ENCODE measurements around the gene SEC22B.
A peak's percentile ranks its signal among the peaks of the same experiment; 100 is the strongest.
"Not testable (repeated sequence)": the region's sequence is repeated elsewhere in the genome, so short reads cannot be mapped to it uniquely, and the experiment has no call there.

SEC22B gene

DNA sequence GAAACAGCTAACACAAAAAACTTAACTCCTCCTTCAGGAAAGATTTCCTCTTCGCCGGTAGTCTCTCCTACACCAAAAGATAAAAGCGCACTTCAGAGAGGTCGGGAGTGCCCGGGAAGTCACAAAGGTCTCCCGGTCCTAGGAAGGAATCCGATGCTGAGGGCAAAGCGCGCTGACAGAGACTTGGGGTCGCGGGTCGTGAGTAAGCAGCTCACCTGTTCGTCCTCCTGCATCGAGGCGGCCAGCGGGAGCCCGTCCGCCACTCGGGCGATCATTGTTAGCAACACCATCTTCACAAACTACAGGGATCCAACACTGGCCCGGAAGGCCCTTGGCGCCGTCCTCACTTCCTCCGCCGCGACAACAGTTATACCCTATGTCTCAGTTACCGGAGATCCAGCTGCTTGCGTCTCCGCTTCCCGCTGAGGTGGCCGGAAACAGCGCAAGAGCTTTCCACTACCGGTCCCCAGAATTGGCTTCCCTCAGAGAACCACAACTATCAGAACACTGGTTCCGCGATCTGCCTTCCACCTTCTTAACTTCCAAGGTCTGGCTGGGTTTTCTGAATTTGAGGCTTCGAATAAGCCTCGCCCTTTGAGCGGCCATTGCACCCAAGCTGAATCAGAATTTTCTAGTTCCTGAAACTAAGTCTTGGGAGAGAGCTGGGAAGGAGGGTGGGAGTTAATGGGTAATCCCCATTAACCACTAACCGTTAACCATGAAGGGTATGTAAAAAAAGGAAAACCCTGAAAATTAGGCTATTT lies at the start of gene SEC22B:
TSS of gene SEC22B (minus strand) at position 429 of the 764 bp plus-strand sequence. CDS start at position 290, 139 bp downstream.
- peak; percentile 68 to 78 for DNase-seq (ENCODE audit: low read depth in 2 of 2)

GRCh38 chr1:120217933-120218332 lies 41.6 kb upstream of the SEC22B start:
- DNase-seq (ENCODE audit: low read depth in 2 of 2) = not testable (repeated sequence)

DNA sequence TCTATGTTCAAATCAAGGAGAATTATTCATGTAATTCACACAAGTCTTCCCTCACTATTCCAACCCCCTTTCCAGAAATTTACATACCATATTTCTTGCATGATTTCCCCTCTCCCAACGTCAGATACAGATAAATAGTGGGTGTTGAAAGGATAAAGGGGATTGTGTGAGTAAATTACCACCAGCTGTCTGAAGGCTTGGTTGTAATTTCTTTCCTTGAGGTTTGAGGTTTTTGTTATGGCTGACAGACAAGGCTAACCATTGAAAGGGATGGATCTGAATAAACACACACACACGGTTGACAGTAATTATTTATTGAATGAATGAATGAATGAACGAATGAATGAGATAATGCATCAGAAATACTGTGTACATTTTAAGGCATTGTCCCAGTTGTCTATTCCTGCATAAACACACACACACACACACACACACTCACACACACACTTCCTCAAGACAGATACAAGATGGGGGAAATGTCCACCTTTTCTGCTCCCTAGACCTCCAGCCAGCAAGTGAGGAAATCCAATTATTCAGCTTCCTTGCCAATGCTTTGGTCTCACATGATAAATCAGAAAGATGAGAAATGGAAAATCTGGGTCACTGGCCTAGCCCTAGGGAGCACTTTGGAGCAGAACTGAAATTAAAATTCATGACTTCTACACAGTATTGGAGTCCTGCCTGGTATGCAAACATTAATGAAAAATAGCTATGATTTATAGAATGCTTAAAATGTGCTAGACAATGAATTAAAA lies 41.0 kb upstream of the SEC22B start:
- DNase-seq (ENCODE audit: low read depth in 2 of 2) = not testable (repeated sequence)

DNA sequence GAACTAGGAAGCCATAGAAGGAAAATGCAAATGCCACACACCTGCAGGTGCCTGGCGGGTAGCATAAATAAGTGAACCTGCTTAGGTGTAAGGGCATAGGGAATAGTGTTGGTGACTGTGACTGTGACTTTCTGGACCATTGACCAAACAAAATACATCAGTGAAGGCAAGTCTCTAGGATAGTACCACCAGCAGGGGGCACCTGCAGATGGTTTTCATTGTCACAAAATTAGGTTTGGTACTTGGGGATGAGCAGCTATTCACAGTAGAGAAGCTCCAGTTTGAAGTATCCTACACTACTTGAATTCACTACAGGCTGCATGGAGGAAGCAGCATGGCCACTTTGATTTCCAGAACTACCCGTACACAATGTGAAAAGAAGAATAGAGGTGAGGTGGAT lies 37.3 kb upstream of the SEC22B start:
- DNase-seq (ENCODE audit: low read depth in 2 of 2) = not testable (repeated sequence)

DNA sequence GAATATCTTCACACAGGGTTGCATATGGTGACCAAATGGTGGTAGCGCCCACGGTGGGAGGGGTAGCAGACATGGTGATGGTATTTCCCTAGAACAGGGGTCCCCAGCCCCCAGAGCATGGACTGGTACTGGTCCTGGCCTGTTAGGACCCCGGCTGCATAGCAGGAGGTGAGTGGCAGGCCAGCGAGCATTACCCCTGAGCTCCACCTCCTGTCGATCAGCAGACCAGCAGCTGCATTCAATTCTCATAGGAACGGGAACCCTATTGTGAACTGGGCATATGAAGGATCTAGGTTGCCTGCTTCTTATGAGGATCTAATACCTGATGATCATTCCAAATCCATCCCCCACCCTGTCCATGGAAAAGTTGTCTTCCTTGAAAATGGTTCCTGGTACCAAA lies 34.4 kb upstream of the SEC22B start:
- not testable (repeated sequence) for DNase-seq (ENCODE audit: low read depth in 2 of 2)

GRCh38 chr1:120196863-120197775 lies 20.8 kb upstream of the SEC22B start:
- DNase-seq (ENCODE audit: low read depth in 2 of 2) = not testable (repeated sequence)

DNA sequence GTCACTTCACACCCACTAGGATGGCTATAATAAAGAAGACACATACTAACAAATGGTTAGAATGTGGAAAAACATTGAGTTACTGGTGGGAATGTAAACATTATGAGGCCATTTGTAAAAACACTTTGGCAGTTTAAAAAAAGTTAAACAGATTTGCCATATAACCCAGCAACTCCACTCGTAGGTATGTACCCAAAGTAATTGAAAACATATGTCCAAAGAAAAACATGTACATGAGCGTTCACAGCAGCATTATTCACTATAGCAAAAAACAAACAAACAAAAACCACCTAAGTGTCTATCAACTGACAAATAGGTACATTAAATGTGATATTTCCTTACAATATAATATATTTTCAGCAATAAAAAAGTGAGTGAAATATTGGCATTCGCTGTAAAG lies 12.3 kb upstream of the SEC22B start:
- DNase-seq (ENCODE audit: low read depth in 2 of 2) = not testable (repeated sequence)

DNA sequence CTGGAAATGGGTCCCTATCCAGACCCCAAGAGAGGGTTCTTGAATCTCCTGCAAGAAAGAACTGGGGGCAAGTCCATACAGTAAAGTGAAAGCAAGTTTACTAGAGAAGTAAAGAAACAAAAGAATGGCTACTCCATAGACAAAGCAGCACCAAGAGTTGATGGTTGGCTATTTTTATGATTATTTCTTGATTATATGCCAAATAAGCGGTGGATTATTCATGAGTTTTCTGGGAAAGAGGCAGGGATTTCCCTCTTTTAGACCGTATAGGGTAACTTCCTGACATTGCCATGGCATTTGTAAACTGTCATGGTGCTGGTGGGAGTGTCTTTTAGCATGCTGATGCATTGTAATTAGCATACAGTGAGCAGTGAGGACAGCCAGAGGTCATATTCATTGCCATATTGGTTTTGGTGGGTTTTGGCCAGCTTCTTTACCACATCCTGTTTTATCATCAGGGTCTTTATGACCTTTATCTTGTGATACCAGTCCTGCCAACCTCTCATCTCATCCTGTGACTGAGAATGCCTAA lies 5.9 kb upstream of the SEC22B start:
- not testable (repeated sequence) for DNase-seq (ENCODE audit: low read depth in 2 of 2)

- DNase-seq (ENCODE audit: low read depth in 2 of 2) = not testable (repeated sequence)
Measured at GRCh38 chr1:120179811-120180690, 3.7 kb upstream of the SEC22B start.

DNA sequence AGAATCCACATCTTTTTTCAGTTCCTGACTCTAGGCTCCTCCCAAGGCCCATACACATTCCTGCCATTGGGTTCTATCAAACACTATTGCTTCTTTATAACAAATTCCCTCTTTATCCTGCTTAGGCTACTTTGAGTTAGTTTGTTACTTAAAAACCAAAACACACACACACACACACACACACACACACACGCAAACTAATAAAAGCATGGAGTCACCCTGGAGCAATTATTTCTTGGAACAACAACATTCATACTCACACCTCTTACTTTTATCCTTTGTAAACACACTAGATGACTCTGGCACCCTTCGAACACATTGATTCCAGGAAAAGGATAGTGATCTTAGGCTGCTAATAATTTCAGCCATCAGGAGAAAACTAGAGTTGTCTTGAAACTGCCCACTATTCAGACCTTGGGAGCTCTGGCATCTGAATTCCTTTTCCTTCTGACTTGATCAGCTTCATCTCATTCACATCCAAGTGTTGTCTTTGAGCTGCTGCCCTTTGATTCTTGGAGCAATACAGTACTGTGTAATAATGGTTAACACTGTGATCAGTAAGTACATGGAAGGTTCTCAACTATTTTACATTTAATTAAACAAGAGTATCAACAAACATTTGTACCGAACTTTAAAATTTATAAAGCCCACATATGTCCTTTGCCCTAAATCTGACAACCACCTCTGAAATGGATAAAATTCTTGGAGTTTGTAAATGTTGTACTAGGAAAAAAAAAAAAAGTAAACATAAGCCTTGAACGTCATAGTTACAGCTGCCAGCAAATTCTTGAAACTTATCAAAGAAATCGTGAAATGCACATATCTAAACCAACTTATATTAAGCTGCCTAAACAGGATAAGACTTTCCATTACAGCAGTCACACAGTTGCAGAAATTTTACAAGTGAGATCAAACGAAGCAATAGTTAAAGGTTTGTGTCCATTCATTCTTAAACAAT lies 2.8 kb upstream of the SEC22B start:
- DNase-seq (ENCODE audit: low read depth in 2 of 2) = no peak

DNA sequence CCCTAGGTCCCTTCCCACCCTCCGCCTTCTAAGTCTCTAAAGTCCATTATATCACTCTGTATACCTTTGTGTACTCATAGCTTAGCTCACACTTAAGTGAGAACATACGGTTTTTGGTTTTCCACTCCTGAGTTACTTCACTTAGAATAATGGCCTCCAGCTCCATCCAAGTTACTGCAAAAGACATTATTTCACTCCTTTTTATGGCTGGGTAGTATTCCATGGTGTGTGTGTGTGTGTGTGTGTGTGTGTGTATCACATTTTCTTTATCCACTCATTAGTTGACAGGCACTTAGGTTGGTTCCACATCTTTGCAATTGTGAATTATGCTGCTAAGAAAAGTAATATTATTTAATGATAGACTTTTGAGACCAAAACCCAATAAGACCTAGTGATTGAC lies 1.7 kb upstream of the SEC22B start:
- not testable (repeated sequence) for DNase-seq (ENCODE audit: low read depth in 2 of 2)

DNA sequence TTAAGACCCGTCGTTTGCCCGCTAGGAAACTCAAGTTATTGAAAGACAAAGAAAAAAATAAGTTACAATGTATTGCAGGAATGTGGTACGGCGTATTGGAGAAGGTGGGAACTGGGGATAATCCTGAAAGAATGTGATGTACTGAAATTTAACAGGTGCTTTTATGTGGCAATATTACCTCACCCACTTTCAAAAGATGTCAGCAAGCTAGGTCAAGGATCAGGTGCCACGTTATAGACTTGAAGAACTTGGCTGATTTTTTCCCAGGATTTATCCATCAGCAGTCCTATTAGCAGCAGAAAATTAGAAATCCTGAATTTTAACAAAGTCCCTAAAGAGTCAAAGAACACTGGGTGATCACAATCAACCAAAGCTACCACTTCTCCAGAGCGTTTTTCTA lies 632 bp downstream of the SEC22B start:
- not testable (repeated sequence) for DNase-seq (ENCODE audit: low read depth in 2 of 2)

- DNase-seq (ENCODE audit: low read depth in 2 of 2) = not testable (repeated sequence)
Measured at GRCh38 chr1:120164761-120165160, 11.6 kb downstream of the SEC22B start.

DNA sequence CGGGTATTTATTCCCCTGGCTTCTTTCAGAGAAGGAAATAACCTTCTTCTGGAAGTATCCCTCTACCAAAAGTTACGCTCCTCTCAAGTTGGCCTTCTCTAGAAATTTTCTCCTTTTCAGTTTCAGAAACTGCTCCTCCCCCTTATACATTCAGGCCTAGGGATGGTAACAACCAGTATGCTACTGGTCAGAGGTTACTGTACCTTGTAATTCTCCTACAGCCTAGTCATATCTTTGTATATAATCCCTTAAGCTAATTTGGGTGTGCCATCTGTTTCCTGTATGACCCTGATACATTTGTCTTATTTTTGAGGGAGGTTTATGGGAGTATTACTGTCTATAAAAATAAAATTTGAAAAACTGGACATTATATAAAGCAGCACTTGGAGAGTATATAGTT lies 14.3 kb downstream of the SEC22B start:
- not testable (repeated sequence) for DNase-seq (ENCODE audit: low read depth in 2 of 2)

- DNase-seq (ENCODE audit: low read depth in 2 of 2) = not testable (repeated sequence)
Measured at GRCh38 chr1:120158495-120158894, 17.8 kb downstream of the SEC22B start.

DNA sequence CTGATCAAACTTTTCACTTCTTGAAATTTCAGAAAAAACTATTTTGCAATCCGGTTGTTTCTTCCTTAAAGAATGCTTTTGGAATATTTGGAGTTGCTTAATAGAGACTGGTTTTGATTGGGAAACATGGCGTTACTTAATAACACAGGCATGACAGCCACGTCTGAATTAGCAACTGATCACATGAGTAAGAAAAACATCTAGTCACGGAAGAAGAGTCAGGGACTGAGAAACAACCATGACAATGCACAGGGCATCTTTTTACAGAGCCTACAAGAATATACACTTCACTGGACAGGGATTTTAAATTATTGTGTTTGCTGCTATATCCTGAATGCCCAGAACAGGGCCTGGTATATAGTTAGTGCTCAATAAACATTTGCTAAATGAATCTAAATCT lies 18.2 kb downstream of the SEC22B start:
- DNase-seq (ENCODE audit: low read depth in 2 of 2) = not testable (repeated sequence)

- DNase-seq (ENCODE audit: low read depth in 2 of 2) = not testable (repeated sequence)
Measured at GRCh38 chr1:120150138-120150822, 26.0 kb downstream of the SEC22B start.

DNA sequence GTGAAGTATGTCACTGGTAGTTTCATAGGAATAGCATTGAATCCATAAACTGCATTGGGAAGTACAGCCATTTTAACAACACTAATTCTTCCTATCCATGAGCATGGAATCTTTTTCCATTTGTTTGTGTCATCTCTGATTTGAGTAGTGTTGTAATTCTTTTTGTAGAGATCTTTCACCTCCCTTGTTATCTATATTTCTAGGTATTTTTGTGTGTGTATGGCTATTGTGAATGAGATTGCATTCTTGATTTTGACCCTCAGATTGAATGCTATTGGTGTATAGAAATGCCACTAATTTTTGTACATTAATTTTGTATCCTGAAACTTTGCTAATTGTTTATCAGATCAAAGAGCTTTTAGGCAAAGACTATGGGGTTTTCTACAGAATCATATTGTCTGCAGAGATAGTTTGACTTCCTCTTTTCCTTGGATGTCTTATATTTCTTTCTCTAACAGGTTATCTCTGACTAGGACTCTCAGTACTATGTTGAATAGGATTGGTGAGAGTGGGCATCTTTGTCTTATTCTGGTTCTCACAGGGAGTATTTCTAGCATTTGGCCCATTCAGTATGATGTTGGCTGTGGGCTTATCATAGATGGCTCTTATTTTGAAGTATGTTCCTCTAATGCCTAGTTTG lies 26.8 kb downstream of the SEC22B start:
- DNase-seq (ENCODE audit: low read depth in 2 of 2) = not testable (repeated sequence)
